Liver (tissue), 2 donors: ENCODE data around the gene PRR16.

Experiments used
- NR2F2 ChIP-seq: IDR thresholded peaks from 2 replicates; pipeline ENCODE4 v1.6.1; 2016; ENCODE audit warnings: antibody characterized with exemption
- TF ChIP-seq, protein P1 (sequence below): IDR thresholded peaks from 2 replicates; pipeline ENCODE4 v1.6.1; 2016; ENCODE audit warnings: antibody characterized with exemption
- donor health status: healthy.

DNA sequence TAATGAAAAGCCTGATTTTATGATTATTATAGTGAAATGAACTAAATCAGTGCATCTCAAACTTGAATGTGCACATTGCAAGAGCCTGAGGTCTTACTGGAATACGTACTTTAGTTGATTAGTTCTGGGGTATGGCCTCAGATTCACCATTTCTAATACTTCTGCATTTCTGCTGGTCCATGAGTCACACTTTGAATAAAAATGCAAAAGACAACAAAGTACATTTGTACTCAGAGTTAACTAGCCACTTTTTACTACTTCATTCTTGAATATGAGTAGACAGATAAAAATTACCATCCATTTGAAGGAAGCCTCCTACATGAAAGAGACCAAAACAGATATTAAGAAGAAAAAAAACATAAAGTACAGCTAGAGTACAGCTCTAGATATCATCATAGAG, 27.1 kb upstream of the PRR16 start:
- TF ChIP-seq, protein P1, sequence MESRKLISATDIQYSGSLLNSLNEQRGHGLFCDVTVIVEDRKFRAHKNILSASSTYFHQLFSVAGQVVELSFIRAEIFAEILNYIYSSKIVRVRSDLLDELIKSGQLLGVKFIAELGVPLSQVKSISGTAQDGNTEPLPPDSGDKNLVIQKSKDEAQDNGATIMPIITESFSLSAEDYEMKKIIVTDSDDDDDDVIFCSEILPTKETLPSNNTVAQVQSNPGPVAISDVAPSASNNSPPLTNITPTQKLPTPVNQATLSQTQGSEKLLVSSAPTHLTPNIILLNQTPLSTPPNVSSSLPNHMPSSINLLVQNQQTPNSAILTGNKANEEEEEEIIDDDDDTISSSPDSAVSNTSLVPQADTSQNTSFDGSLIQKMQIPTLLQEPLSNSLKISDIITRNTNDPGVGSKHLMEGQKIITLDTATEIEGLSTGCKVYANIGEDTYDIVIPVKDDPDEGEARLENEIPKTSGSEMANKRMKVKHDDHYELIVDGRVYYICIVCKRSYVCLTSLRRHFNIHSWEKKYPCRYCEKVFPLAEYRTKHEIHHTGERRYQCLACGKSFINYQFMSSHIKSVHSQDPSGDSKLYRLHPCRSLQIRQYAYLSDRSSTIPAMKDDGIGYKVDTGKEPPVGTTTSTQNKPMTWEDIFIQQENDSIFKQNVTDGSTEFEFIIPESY, result no peak
- no peak for TF ChIP-seq NR2F2
